ENCODE results near the gene VPS13D. TPM values are rescaled to one million over a fixed set of nuclear protein-coding genes. Genes with fewer than 3 reads are reported as not detected.
A peak's percentile ranks its signal among the peaks of the same experiment; 100 is the strongest.

VPS13D gene
- total and polyA plus RNA-seq, 2 of the 4 experiments (the other 2 are of a cell fraction): 9.0 to 16.3 TPM

DNA sequence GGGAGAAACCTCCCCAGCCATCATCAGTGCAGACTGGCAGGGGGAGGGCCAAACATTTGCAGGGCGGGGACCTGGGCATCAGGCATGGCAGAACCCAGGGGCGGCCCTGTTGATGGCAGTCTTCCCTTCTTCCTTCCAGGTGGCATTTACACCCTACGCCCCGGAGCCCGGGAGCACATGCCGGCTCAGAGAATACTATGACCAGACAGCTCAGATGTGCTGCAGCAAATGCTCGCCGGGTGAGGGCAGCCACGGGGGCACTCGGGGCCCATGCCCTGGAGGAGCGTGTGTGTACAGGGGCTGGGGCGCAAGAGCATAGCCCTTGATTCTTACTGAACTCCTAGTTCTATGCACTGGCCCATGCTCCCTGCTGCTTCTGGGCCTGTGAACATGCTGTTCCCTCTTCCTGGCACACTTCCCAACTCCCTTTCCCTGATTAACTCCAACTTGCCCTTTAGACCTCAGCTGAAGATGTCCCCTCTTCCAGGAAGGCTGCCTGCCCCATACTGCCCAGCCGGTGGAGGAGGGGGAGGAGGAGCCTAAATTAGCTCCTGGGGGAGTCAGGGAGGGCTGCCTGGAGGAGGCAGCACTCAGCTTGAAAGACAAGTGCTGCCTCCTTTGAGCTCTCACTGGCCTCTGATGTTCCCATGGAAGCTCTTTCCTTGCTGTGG is 41.0 kb upstream of the VPS13D start:
- CTCF ChIA-PET: interaction anchor here (2.6 kb wide), 1 partner anchor 65 kb away, joined by 10 read pairs; no protein-coding TSS in a partner anchor
- no peak for ATAC-seq (ENCODE audit: low read depth)

More for the DNA sequence above, 41.0 kb upstream of the VPS13D start:
- Histone ChIP-seq H2BK20ac (ENCODE audit: low read depth, low read length) (no peak overlapping the region), H2BK5ac (ENCODE audit: low read depth, low read length, poor library complexity, severe bottlenecking) (no peak overlapping the region), H2AK5ac (ENCODE audit: low read depth, low read length) (no peak overlapping the region), H4K20me1 (ENCODE audit: insufficient read depth, low read length) (no peaks in the 10 kb centered on the region), H2AFZ (replicated peaks; ENCODE audit: low read length, poor library complexity) (peak overlapping the region; percentile 26), H3K4me1 (ENCODE audit: control insufficient read depth, insufficient read depth, low read length) (peaks cover 27% of the 10 kb centered on the region), H4K5ac (ENCODE audit: low read depth, low read length) (no peak overlapping the region), H3K18ac (ENCODE audit: low read depth, low read length) (no peak overlapping the region), H3K27ac (ENCODE audit: insufficient read depth, low read length) (no peak overlapping the region), H3K9me1 (ENCODE audit: insufficient read depth, low read length) (no peaks in the 10 kb centered on the region), H4K8ac (ENCODE audit: low read depth in 2 of 2, low read length in 2 of 2) (no peak overlapping the region), H3K4me2 (ENCODE audit: low read depth, low read length) (no peak overlapping the region), H3K9ac (ENCODE audit: low read depth, low read length) (no peak overlapping the region), H3K9me3 (ENCODE audit: control insufficient read depth, insufficient read depth, low read length) (no peaks in the 10 kb centered on the region), H3K4me3 (ENCODE audit: insufficient read depth, low read depth, low read length) (no peak overlapping the region), H3K79me1 (ENCODE audit: low read depth in 1 of 2, low read length in 2 of 2) (peaks cover 0 to 4% of the 10 kb centered on the region in 2 experiments; a peak in 3 of 4 replicates), H3K56ac (ENCODE audit: extremely low read depth, insufficient read depth, low read length) (no peak overlapping the region), H3K14ac (replicated peaks; ENCODE audit: low read depth, low read length) (no peak overlapping the region), H2AK9ac (replicated peaks; ENCODE audit: low read depth, low read length, poor library complexity) (peak overlapping the region; percentile 36), H3K23ac (ENCODE audit: low read depth, low read length) (no peak overlapping the region; the same call in 1 of the 2 replicates), H3K27me3 (ENCODE audit: control insufficient read depth, insufficient read depth, low read length) (no peaks in the 10 kb centered on the region), H3K36me3 (ENCODE audit: control insufficient read depth, insufficient read depth, low read length) (peaks cover 16% of the 10 kb centered on the region), H4K91ac (ENCODE audit: insufficient read depth, low read depth, low read length) (no peak overlapping the region), H2BK120ac (ENCODE audit: low read depth, low read length) (no peak overlapping the region), H2BK15ac (ENCODE audit: low read depth, low read length) (no peak overlapping the region), H3K4ac (ENCODE audit: low read depth, low read length) (no peak overlapping the region)
- in situ Hi-C loops (cut with MboI; ENCODE audit: low sequenced_read_pairs) (no loop called here), dilution Hi-C loops (cut with HindIII; ENCODE audit: low sequenced_read_pairs, unreplicated experiment) (no loop called here), intact Hi-C loops (cut with micrococcal nuclease) (no loop called here)
- 80% methylated on average over 6 of the region's 13 CpGs; no CpG with 5 or more reads in 1 of the 2 experiments for WGBS, 2 experiments (ENCODE audit: extremely low coverage in 2 of 2, insufficient read length in 1 of 2)
- DNase-seq: no peak
- TF ChIP-seq CEBPB (IDR thresholded peaks at IDR 0.05; ENCODE audit: low read depth, low read length) (no peak), SMC3 (IDR thresholded peaks at IDR 0.05; ENCODE audit: low read depth, low read length) (no peak), RAD21 (IDR thresholded peaks at IDR 0.05; ENCODE audit: low read length) (no peak), RCOR1 (IDR thresholded peaks at IDR 0.05; ENCODE audit: insufficient replicate concordance, low read length) (no peak), POLR2A (IDR thresholded peaks at IDR 0.05; ENCODE audit: low read depth, low read length) (no peak), FOS (IDR thresholded peaks at IDR 0.05; ENCODE audit: low read depth, low read length) (no peak), NFE2L2 (IDR thresholded peaks at IDR 0.05; ENCODE audit: low read depth, low read length) (no peak), BHLHE40 (IDR thresholded peaks at IDR 0.05; ENCODE audit: low read depth, low read length) (no peak), RFX5 (IDR thresholded peaks at IDR 0.05; ENCODE audit: low read depth, low read length) (no peak), MXI1 (IDR thresholded peaks at IDR 0.05; ENCODE audit: borderline replicate concordance, low read depth, low read length) (no peak), CHD1 (IDR thresholded peaks at IDR 0.05; ENCODE audit: low read depth, low read length) (no peak)
- TF ChIP-seq, protein P1, sequence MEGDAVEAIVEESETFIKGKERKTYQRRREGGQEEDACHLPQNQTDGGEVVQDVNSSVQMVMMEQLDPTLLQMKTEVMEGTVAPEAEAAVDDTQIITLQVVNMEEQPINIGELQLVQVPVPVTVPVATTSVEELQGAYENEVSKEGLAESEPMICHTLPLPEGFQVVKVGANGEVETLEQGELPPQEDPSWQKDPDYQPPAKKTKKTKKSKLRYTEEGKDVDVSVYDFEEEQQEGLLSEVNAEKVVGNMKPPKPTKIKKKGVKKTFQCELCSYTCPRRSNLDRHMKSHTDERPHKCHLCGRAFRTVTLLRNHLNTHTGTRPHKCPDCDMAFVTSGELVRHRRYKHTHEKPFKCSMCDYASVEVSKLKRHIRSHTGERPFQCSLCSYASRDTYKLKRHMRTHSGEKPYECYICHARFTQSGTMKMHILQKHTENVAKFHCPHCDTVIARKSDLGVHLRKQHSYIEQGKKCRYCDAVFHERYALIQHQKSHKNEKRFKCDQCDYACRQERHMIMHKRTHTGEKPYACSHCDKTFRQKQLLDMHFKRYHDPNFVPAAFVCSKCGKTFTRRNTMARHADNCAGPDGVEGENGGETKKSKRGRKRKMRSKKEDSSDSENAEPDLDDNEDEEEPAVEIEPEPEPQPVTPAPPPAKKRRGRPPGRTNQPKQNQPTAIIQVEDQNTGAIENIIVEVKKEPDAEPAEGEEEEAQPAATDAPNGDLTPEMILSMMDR (conservative IDR thresholded peaks at IDR 0.05; ENCODE audit: low read depth, low read length): no peak
- TF ChIP-seq, protein P2, sequence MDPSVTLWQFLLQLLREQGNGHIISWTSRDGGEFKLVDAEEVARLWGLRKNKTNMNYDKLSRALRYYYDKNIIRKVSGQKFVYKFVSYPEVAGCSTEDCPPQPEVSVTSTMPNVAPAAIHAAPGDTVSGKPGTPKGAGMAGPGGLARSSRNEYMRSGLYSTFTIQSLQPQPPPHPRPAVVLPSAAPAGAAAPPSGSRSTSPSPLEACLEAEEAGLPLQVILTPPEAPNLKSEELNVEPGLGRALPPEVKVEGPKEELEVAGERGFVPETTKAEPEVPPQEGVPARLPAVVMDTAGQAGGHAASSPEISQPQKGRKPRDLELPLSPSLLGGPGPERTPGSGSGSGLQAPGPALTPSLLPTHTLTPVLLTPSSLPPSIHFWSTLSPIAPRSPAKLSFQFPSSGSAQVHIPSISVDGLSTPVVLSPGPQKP (IDR thresholded peaks at IDR 0.05; ENCODE audit: borderline replicate concordance, low read depth, low read length): no peak
- POLR2A ChIA-PET (ENCODE audit: unreplicated experiment): interaction anchor here (0.6 kb wide), 1 partner anchor 88 kb away, joined by 12 read pairs; no protein-coding TSS in a partner anchor
- BruUV-seq (replicated peaks): no TSS peak
